ENCODE data around the gene HSBP1L1. TPM values are rescaled to one million over a fixed set of nuclear protein-coding genes. Genes with fewer than 3 reads are reported as not detected.

Gene HSBP1L1
- total and polyA plus RNA-seq, 2 of the 13 experiments (the other 11 are each of a cell fraction or from before 2014, with no cell fraction given): 22.6 to 45.1 TPM

- TF ChIP-seq CSRNP1 (CRISPR knock-in tag; IDR thresholded peaks at IDR 0.05) (no peak), NFAT5 (CRISPR knock-in tag; IDR thresholded peaks at IDR 0.05) (no peak), PREB (CRISPR knock-in tag; IDR thresholded peaks at IDR 0.05) (no peak), ZNF224 (CRISPR knock-in tag; IDR thresholded peaks at IDR 0.05) (no peak), BCLAF1 (IDR thresholded peaks at IDR 0.05) (no peak), PRDM4 (CRISPR knock-in tag; IDR thresholded peaks at IDR 0.05; ENCODE audit: borderline replicate concordance) (no peak), ZNF503 (CRISPR knock-in tag; IDR thresholded peaks at IDR 0.05) (no peak), FOXA3 (CRISPR knock-in tag; IDR thresholded peaks at IDR 0.05) (peak; percentile 39; the same call in 1 of the 2 replicates), HHEX (CRISPR knock-in tag; IDR thresholded peaks at IDR 0.05) (no peak), REPIN1 (CRISPR knock-in tag; IDR thresholded peaks at IDR 0.05; ENCODE audit: borderline replicate concordance, low read depth) (no peak), SRF (IDR thresholded peaks at IDR 0.05; ENCODE audit: low read depth, low read length) (no peak), DPF2 (CRISPR knock-in tag; IDR thresholded peaks at IDR 0.05; ENCODE audit: borderline replicate concordance, low read depth) (0 out of 2 replicates have a peak, but pooled peaks have one; percentile 51), ZNF775 (CRISPR knock-in tag; IDR thresholded peaks at IDR 0.05; ENCODE audit: borderline replicate concordance) (no peak), YEATS4 (CRISPR knock-in tag; IDR thresholded peaks at IDR 0.05; ENCODE audit: borderline replicate concordance) (0 out of 2 replicates have a peak, but pooled peaks have one; percentile 59)
Observed at GRCh38 chr18:79985172-79985571, 20.7 kb downstream of the HSBP1L1 start (continued).

Data from HepG2 (cell line).